AG09309 (cell line): ENCODE measurements around the gene TMEM107.

Experiments
- DNase-seq: peaks from one replicate; pipeline ENCODE4 v3.0.0-alpha.2; 2010; ENCODE audit warnings: low read depth
- H3K4me3 ChIP-seq: 2 replicates; pipeline ENCODE4 v1.5.1; 2011; ENCODE audit warnings: mild to moderate bottlenecking, low read depth, low read length, moderate library complexity; ENCODE audit not compliant: control insufficient read depth
- CTCF ChIP-seq: IDR thresholded peaks from 2 replicates; pipeline ENCODE4 v1.5.1; 2011; ENCODE audit warnings: mild to moderate bottlenecking, low read depth, low read length, inconsistent platforms; ENCODE audit not compliant: insufficient read depth, control insufficient read depth; ENCODE audit errors: missing control alignments

Gene TMEM107

GRCh38 chr17:8188263-8188839, 12.2 kb upstream of the TMEM107 start:
- DNase-seq, result no peak
- H3K4me3 ChIP-seq, result peak overlapping the region; percentile 96
- no peak for TF ChIP-seq CTCF

GRCh38 chr17:8187517-8188262, 11.5 kb upstream of the TMEM107 start:
- DNase-seq, result peak; percentile 99
- TF ChIP-seq CTCF, result peak; percentile 12
- H3K4me3 ChIP-seq, result peak overlapping the region; percentile 96

GRCh38 chr17:8186787-8187516, 10.8 kb upstream of the TMEM107 start:
- no peak for TF ChIP-seq CTCF
- peak; percentile 86 for DNase-seq
- peak overlapping the region; percentile 67 for H3K4me3 ChIP-seq

GRCh38 chr17:8186446-8186786, 10.2 kb upstream of the TMEM107 start:
- H3K4me3 ChIP-seq, result peak overlapping the region; percentile 67
- TF ChIP-seq CTCF, result peak; percentile 35
- no peak for DNase-seq

GRCh38 chr17:8185582-8186445, 9.6 kb upstream of the TMEM107 start:
- TF ChIP-seq CTCF, result no peak
- peak overlapping the region; percentile 67 for H3K4me3 ChIP-seq
- no peak for DNase-seq
